Adipose tissue (tissue), 3 donors: ENCODE measurements around the gene MC5R. TPM values are rescaled to one million over a fixed set of nuclear protein-coding genes. Genes with fewer than 3 reads are reported as not detected.
"Not testable (repeated sequence)": the region's sequence is repeated elsewhere in the genome, so short reads cannot be mapped to it uniquely, and the experiment has no call there.

Experiments used
- H3K27ac ChIP-seq: one replicate; pipeline ENCODE4 v1.5.1; 2013; ENCODE audit warnings: low read depth, low read length
- WGBS, 3 donors: extraction: QIAGEN DNeasy Blood & Tissue Kit; methylation state at CpG; one replicate each; pipeline ENCODE4 v1.1.7; 2013; 5-methylcytosine and 5-hydroxymethylcytosine counted together
- polyA plus RNA-seq, 3 donors: library from polyadenylated mRNA; stranded (reverse); fragments of 200-250 nt; gene quantifications; one replicate each; pipeline ENCODE4 v1.2.3, GENCODE V29; 2013
- donor health status: healthy with polysubstance abuse.
- donor health status: Bipolar disorder and iron deficiency.
- donor health status: healthy.

The MC5R gene
- polyA plus RNA-seq, 3 donors, result 0.40 TPM; not detected in 2

- WGBS, 3 donors, result 49 to 75% (median 68%) methylated on average over 11 of the region's 11 CpGs
Observed at GRCh38 chr18:13831864-13832508, 8.0 kb downstream of the MC5R start.

GRCh38 chr18:13834496-13835015, 10.6 kb downstream of the MC5R start:
- no peak overlapping the region for H3K27ac ChIP-seq
- 36 to 55% (median 49%) methylated on average over 8 of the region's 8 CpGs for WGBS, 3 donors

More at GRCh38 chr18:13831864-13832508, 8.0 kb downstream of the MC5R start:
- H3K27ac ChIP-seq, result no peak overlapping the region

- no peak overlapping the region for H3K27ac ChIP-seq
- WGBS, 3 donors, result 63 to 71% (median 63%) methylated on average over 6 of the region's 6 CpGs
Observed at GRCh38 chr18:13835202-13835601, 11.3 kb downstream of the MC5R start.

- 88 to 96% (median 90%) methylated on average over 22 of the region's 22 CpGs for WGBS, 3 donors
- no peak overlapping the region for H3K27ac ChIP-seq
Observed at GRCh38 chr18:13836559-13836958, 12.6 kb downstream of the MC5R start.

- WGBS, 3 donors, result 82 to 91% (median 86%) methylated on average over 4 of the region's 4 CpGs
- H3K27ac ChIP-seq, result no peak overlapping the region
Observed at GRCh38 chr18:13849791-13850190, 25.8 kb downstream of the MC5R start.

GRCh38 chr18:13862898-13863297, 38.9 kb downstream of the MC5R start:
- not testable (repeated sequence) for H3K27ac ChIP-seq
- 29 to 47% (median 34%) methylated on average over 7 of the region's 7 CpGs for WGBS, 3 donors

GRCh38 chr18:13868501-13869271, 44.7 kb downstream of the MC5R start:
- no peak overlapping the region for H3K27ac ChIP-seq
- WGBS, 3 donors, result 1 to 5% (median 3%) methylated on average over 49 to 51 of the region's 51 CpGs

GRCh38 chr18:13871701-13872100, 47.8 kb downstream of the MC5R start:
- no peak overlapping the region for H3K27ac ChIP-seq
- 47 to 60% (median 55%) methylated on average over 13 of the region's 13 CpGs for WGBS, 3 donors

- WGBS, 3 donors, result 77 to 87% (median 81%) methylated on average over 14 of the region's 14 CpGs
- H3K27ac ChIP-seq, result no peak overlapping the region
Observed at GRCh38 chr18:13872373-13872772, 48.4 kb downstream of the MC5R start.

- no peak overlapping the region for H3K27ac ChIP-seq
- WGBS, 3 donors, result 51 to 66% (median 61%) methylated on average over 5 of the region's 5 CpGs
Observed at GRCh38 chr18:13872932-13873331, 49.0 kb downstream of the MC5R start.

- no peak overlapping the region for H3K27ac ChIP-seq
- WGBS, 3 donors, result 55 to 87% (median 78%) methylated on average over 4 of the region's 4 CpGs
Observed at GRCh38 chr18:13874558-13874957, 50.6 kb downstream of the MC5R start.

Other genes starting within 250 kb of the MC5R start
- 10 to 100 TPM in 1 of 3 donors, 1 to 10 TPM in 2; 3.2 to 11.2 (median 8.7) TPM for gene FAM210A, start 97.6 kb upstream of the MC5R start, polyA plus RNA-seq
- 10 to 100 TPM in 2 of 3 donors, 1 to 10 TPM in 1; 7.7 to 18.2 (median 11.0) TPM for gene RNMT, start 97.5 kb upstream of the MC5R start, polyA plus RNA-seq
- not detected for gene MC2R, start 91.4 kb downstream of the MC5R start, polyA plus RNA-seq